Measurements from ENCODE around the gene TEX55. TPM values are rescaled to one million over a fixed set of nuclear protein-coding genes. Genes with fewer than 3 reads are reported as not detected.
A peak's percentile ranks its signal among the peaks of the same experiment; 100 is the strongest.

Gene TEX55
- polyA plus RNA-seq, 1 donor from 2014 or later = not detected

DNA sequence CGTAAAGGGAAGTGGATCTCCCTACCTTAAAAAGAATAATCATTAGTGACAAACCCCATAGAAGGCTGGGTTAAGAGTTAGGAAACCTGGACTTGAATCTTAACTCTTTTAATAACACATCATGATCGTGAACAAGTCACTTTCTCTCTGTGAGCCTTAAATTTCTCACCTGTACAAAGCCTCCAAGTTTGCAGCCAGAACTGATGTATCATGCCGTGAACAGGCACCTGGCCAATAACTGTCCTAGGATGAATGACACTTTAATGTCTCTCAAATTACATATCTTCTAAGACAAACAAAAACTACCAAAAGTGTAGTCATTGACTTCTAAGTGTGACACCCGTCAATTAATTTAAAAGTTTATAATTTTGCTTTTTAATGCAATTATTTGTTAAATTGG is 31.4 kb downstream of the TEX55 start:
- Mint-ChIP-seq H3K4me1 (no peaks in the 10 kb centered on the region), H3K36me3 (peaks cover 4% of the 10 kb centered on the region), H3K27ac (peak overlapping the region in 1 of 3 donors; percentile 33), H3K4me3 (no peak overlapping the region), H3K27me3 (no peaks in the 10 kb centered on the region), H3K9me3 (peaks cover 0 to 1% (median 0%) of the 10 kb centered on the region in 3 donors)

DNA sequence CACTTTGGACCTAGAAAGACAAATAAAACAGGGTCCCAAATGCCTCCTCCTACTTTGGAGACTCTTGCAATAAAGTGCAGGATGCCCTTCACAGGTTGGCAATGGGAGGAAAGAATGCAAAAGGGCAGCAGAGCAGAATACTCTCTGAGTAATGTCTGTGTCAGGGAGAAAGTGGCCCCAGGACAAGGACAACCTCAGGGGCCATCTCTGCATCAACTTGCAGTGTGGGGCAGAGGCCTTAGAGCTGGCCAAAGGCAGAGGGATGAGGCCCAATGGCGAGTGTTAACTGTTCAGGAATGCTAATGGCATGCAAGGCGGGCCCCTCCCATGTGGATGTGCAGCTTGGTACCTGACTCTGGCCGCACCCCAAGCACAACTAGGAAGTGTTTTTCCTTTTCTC is 35.8 kb downstream of the TEX55 start:
- Mint-ChIP-seq H3K9me3 (peaks cover 0 to 1% (median 0%) of the 10 kb centered on the region in 3 donors), H3K27me3 (no peaks in the 10 kb centered on the region), H3K4me1 (no peaks in the 10 kb centered on the region)

DNA sequence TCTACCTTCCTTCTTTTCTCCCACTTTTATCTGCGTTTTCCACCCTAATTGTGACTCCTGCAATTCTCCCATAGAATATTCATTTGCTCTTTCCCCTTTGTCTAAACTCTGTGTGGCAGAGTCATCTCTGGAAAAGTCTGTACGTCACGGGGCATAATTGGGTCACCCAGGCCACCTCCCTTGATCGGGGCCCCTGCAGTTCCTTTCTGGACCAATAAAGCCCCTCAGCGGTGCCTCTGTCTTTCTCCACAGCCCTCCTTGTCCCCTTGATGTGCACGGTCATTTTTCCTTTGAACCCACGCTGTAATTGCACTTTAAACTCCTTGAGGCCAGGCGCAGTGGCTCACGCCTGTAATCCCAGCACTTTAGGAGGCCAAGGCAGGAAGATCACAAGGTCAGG is 38.1 kb downstream of the TEX55 start:
- no peak overlapping the region for H3K27ac Mint-ChIP-seq
- no peak overlapping the region for H3K4me3 Mint-ChIP-seq
- no peaks in the 10 kb centered on the region for H3K27me3 Mint-ChIP-seq
- H3K36me3 Mint-ChIP-seq = no peaks in the 10 kb centered on the region
- H3K4me1 Mint-ChIP-seq = no peaks in the 10 kb centered on the region
- H3K9me3 Mint-ChIP-seq = no peaks in the 10 kb centered on the region

More for the DNA sequence above, 35.8 kb downstream of the TEX55 start:
- Mint-ChIP-seq H3K27ac (no peak overlapping the region), H3K4me3 (no peak overlapping the region), H3K36me3 (peaks cover 2% of the 10 kb centered on the region)

DNA sequence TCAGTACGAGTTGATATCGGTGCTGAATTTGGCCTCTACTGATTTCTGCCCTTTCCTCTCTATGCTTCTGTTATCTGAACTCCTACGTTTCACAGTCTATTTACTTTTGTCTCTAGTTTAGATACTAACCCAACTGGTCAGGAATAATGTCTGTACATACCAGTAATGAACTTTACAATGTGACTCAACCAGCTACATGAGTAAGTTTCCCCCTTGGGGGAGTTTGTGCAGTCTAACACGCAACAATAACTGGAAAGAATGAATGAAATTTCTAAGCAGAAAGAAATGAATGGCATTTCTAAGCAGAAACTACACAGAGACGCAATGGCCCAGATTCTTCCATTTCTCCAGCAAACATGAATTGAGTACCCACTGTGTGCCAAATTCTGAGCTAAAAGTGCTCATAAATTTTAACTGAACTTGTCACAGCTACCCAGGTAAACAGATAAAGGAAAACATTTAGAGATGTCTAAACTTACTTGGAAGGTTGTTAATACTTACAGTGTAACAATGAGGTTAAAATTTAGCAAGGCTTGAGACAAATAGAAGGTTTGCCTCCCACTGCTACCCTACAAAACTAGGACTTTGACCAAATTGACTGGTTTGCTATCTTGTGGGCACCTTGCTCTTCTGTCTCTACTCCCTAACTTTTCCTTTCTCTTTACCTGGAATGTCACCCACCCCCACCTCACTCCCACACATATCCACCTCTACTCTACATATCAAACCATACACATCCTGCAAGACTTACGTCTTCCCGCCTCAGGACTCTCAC is 39.0 kb downstream of the TEX55 start:
- Mint-ChIP-seq H3K4me1 (no peaks in the 10 kb centered on the region), H3K27me3 (no peaks in the 10 kb centered on the region), H3K27ac (no peak overlapping the region), H3K36me3 (no peaks in the 10 kb centered on the region), H3K9me3 (no peaks in the 10 kb centered on the region), H3K4me3 (no peak overlapping the region)

DNA sequence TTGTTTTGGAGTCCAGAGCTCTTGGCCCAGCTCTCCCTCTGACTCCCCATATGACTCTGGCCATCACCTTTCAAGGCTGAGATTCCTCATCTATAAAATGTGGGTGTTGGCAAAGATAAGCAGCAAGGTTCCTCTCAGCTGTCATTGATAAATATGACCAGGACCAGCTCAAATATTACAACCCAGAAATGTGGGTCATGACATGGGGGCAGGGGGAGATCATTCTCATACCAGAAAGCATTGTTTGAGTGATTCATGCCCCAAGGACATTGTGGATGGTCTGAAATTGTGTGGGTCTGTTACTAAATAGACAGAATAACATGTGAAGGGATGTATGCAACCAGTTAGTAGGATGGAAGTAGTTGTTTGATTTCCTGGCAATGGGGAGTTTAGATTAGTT is 41.3 kb downstream of the TEX55 start:
- H3K36me3 Mint-ChIP-seq = no peaks in the 10 kb centered on the region
- H3K9me3 Mint-ChIP-seq = no peaks in the 10 kb centered on the region
- H3K27ac Mint-ChIP-seq = no peak overlapping the region
- no peaks in the 10 kb centered on the region for H3K4me1 Mint-ChIP-seq
- H3K27me3 Mint-ChIP-seq = no peaks in the 10 kb centered on the region
- H3K4me3 Mint-ChIP-seq = no peak overlapping the region

DNA sequence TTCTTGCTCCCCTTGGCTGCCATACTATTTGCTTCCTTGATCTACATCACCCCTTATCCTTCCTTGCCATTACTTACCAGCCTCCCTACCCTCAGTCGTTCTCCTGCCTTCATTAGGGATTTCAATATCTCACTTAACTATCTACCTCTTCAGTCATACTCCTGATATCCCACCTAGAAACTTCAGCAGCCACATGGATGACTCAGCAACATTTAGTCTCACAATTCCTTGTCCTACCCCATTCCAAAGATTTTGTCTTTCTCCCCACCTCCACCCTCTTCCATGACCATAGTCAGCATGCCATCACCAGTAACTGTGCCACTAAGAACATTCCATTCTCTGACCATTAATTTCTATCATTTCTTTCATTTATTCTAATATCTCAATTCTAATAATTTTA is 45.8 kb downstream of the TEX55 start:
- Mint-ChIP-seq H3K4me3 (no peak overlapping the region), H3K36me3 (no peaks in the 10 kb centered on the region), H3K27ac (no peak overlapping the region), H3K27me3 (no peaks in the 10 kb centered on the region), H3K4me1 (no peaks in the 10 kb centered on the region), H3K9me3 (peaks cover 0 to 1% (median 0%) of the 10 kb centered on the region in 3 donors)

DNA sequence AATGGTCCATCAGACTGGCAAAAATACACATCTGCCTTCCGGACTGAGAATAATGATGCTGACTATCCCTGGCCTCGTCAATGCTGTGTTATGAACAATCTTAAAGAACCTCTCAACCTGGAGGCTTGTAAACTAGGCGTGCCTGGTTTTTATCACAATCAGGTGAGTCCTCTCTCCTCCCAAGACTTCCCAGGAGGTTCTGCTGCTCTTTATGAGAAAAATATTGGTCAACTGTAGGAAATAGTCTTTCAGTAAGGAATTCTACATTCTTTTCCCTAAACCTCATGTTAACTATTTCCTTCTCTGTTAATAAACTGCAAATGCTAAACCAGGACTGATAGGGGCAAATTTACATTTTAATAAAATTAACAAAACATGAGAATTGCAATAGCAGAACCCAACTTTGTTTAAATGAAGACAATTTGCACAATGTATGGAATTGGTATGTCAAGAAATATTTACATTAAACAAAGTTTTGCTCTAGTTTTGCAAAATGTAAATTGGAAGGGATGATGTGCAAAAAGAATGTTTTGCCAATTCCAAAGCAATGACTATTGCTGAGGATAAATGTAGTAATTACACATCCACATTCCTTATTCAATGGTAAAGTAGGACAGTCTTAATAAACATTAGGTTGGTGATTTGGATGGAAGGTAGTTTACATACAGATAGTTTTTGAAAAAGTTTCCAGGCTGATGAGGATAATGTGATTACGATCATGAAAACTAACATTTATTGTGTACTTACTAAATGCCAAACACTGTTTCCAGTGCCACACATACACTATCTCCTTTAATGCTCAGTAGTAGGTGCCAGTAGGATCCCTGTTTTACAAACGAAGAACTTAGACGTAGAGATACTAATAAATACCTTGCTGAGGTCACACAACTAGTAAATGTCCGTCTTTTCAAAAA is 48.5 kb downstream of the TEX55 start:
- Mint-ChIP-seq H3K4me1 (no peaks in the 10 kb centered on the region), H3K27ac (no peak overlapping the region), H3K4me3 (no peak overlapping the region), H3K27me3 (no peaks in the 10 kb centered on the region), H3K9me3 (peaks cover 0 to 1% (median 0%) of the 10 kb centered on the region in 3 donors), H3K36me3 (peaks cover 4% of the 10 kb centered on the region)

DNA sequence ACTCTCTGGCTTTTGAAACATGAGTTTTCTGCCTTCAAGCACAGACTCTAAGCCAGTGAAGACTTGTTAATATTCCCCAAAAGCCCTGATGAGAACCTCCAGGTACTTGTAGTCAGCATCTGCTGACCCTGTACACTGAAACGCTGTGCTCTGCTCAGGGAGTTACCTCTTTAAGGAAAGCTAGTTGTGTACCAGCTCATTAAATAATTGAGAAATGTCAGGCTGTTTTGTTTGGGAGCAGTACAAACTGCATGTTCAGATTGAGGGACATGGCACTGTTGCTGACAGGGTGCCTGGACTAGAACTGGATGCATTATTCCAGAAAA is 49.1 kb downstream of the TEX55 start:
- no peak overlapping the region for H3K4me3 Mint-ChIP-seq
- H3K27ac Mint-ChIP-seq = no peak overlapping the region
- no peaks in the 10 kb centered on the region for H3K4me1 Mint-ChIP-seq
- peaks cover 4% of the 10 kb centered on the region for H3K36me3 Mint-ChIP-seq
- no peaks in the 10 kb centered on the region for H3K27me3 Mint-ChIP-seq
- peaks cover 0 to 1% (median 0%) of the 10 kb centered on the region in 3 donors for H3K9me3 Mint-ChIP-seq

DNA sequence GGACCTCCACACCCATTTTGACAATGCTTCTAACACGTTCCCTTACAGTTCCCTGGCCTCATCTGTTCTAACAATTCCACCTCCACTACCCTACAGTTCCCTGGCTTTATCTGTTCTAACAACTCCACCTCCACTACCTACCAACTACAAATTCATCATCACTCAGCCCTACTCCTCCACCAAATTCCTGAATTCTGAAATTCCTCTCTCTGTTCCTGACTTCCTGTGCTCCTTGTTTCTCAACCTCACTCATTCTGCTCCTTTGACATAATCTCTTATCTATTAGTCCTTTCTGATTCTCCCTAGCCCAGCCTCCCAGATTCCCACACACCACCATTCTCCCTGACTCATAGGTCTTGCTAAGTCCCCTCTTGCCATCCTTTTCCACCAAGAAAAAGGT is 49.9 kb downstream of the TEX55 start:
- H3K9me3 Mint-ChIP-seq = peaks cover 0 to 1% (median 0%) of the 10 kb centered on the region in 3 donors
- H3K27me3 Mint-ChIP-seq = no peaks in the 10 kb centered on the region
- H3K36me3 Mint-ChIP-seq = peaks cover 4% of the 10 kb centered on the region
- no peaks in the 10 kb centered on the region for H3K4me1 Mint-ChIP-seq
- no peak overlapping the region for H3K27ac Mint-ChIP-seq
- H3K4me3 Mint-ChIP-seq = no peak overlapping the region

Other genes with a start within 250 kb of the TEX55 start
- not detected for gene IGSF11, start 111.3 kb upstream of the TEX55 start, polyA plus RNA-seq
- gene UPK1B, start 27.4 kb downstream of the TEX55 start, polyA plus RNA-seq = not detected
- 8.7 TPM for gene B4GALT4, start 94.7 kb downstream of the TEX55 start, polyA plus RNA-seq
- gene ARHGAP31, start 148.2 kb downstream of the TEX55 start, polyA plus RNA-seq = 9.0 TPM